Stimulated activated CD4-positive, alpha-beta T cell treated with anti-CD3 and anti-CD28 coated beads, Interleukin-1b, Interleukin-23, amount 100 ng/mL, for 4 hours (primary cell): ENCODE results near the gene EPOP.

Experiments used
- DNase-seq, 2 donors: peaks; one replicate each; pipeline ENCODE4 v3.0.0-alpha.2; 2020; ENCODE audit warnings: low read depth in 2 of 2

EPOP gene

GRCh38 chr17:38674014-38674748, 576 bp downstream of the EPOP start:
- DNase-seq: peak in 1 of 2 donors; percentile 34

- no peak for DNase-seq
Measured at GRCh38 chr17:38673707-38674013, 1.1 kb downstream of the EPOP start.

- no peak for DNase-seq
Measured at GRCh38 chr17:38672788-38673706, 1.7 kb downstream of the EPOP start.

- no peak for DNase-seq
Measured at GRCh38 chr17:38671939-38672720, 2.6 kb downstream of the EPOP start.

- DNase-seq: no peak
Measured at GRCh38 chr17:38669520-38669919, 5.2 kb downstream of the EPOP start.

GRCh38 chr17:38667787-38668122, 7.0 kb downstream of the EPOP start:
- DNase-seq: no peak

GRCh38 chr17:38667099-38667786, 7.5 kb downstream of the EPOP start:
- DNase-seq: peak; percentile 34 to 44

- DNase-seq: no peak
Measured at GRCh38 chr17:38663964-38664644, 10.7 kb downstream of the EPOP start.

GRCh38 chr17:38663125-38663751, 11.5 kb downstream of the EPOP start:
- peak in 1 of 2 donors; percentile 36 for DNase-seq

GRCh38 chr17:38660097-38661025, 14.4 kb downstream of the EPOP start:
- no peak for DNase-seq

GRCh38 chr17:38659415-38659814, 15.3 kb downstream of the EPOP start:
- DNase-seq: no peak

GRCh38 chr17:38658741-38659345, 15.9 kb downstream of the EPOP start:
- DNase-seq: no peak

- DNase-seq: no peak
Measured at GRCh38 chr17:38657824-38658740, 16.7 kb downstream of the EPOP start.

GRCh38 chr17:38656959-38657823, 17.6 kb downstream of the EPOP start:
- no peak for DNase-seq

- DNase-seq: no peak
Measured at GRCh38 chr17:38654411-38655398, 20.1 kb downstream of the EPOP start.

- no peak for DNase-seq
Measured at GRCh38 chr17:38653679-38654078, 21.1 kb downstream of the EPOP start.
